Measurements from ENCODE around the gene CEBPA.

CEBPA gene

GRCh38 chr19:33257828-33258227, 44.5 kb downstream of the CEBPA start:
- Histone ChIP-seq H3K4me3 (ENCODE audit: low read length in 2 of 2) (no peak overlapping the region), H3K36me3 (ENCODE audit: control insufficient read depth in 2 of 2, insufficient read depth in 2 of 2, low read length in 2 of 2) (no peaks in the 10 kb centered on the region), H3K9ac (ENCODE audit: low read length in 2 of 2) (no peak overlapping the region), H3K9me3 (ENCODE audit: control insufficient read depth in 2 of 2, low read length in 2 of 2) (no peaks in the 10 kb centered on the region), H3K27ac (ENCODE audit: low read length) (no peak overlapping the region), H3K27me3 (ENCODE audit: control insufficient read depth in 1 of 2, insufficient read depth in 2 of 2, low read length in 2 of 2) (peaks cover 0 to 15% of the 10 kb centered on the region in 2 donors), H3K4me1 (ENCODE audit: control insufficient read depth, insufficient read depth, low read length) (no peaks in the 10 kb centered on the region)

GRCh38 chr19:33256261-33256660, 46.1 kb downstream of the CEBPA start:
- no peaks in the 10 kb centered on the region for H3K4me1 ChIP-seq (ENCODE audit: control insufficient read depth, insufficient read depth, low read length)
- H3K9ac ChIP-seq (ENCODE audit: low read length in 2 of 2), result no peak overlapping the region
- H3K9me3 ChIP-seq (ENCODE audit: control insufficient read depth in 2 of 2, low read length in 2 of 2), result no peaks in the 10 kb centered on the region
- no peak overlapping the region for H3K4me3 ChIP-seq (ENCODE audit: low read length in 2 of 2)
- H3K36me3 ChIP-seq (ENCODE audit: control insufficient read depth in 2 of 2, insufficient read depth in 2 of 2, low read length in 2 of 2), result no peaks in the 10 kb centered on the region
- H3K27ac ChIP-seq (ENCODE audit: low read length), result no peak overlapping the region
- peaks cover 2 to 20% of the 10 kb centered on the region in 2 donors for H3K27me3 ChIP-seq (ENCODE audit: control insufficient read depth in 1 of 2, insufficient read depth in 2 of 2, low read length in 2 of 2)

- Histone ChIP-seq H3K9ac (ENCODE audit: low read length in 2 of 2) (no peak overlapping the region), H3K27ac (ENCODE audit: low read length) (no peak overlapping the region), H3K4me1 (ENCODE audit: control insufficient read depth, insufficient read depth, low read length) (no peaks in the 10 kb centered on the region), H3K4me3 (ENCODE audit: low read length in 2 of 2) (no peak overlapping the region), H3K36me3 (ENCODE audit: control insufficient read depth in 2 of 2, insufficient read depth in 2 of 2, low read length in 2 of 2) (no peaks in the 10 kb centered on the region), H3K27me3 (ENCODE audit: control insufficient read depth in 1 of 2, insufficient read depth in 2 of 2, low read length in 2 of 2) (peaks cover 2 to 20% of the 10 kb centered on the region in 2 donors), H3K9me3 (ENCODE audit: control insufficient read depth in 2 of 2, low read length in 2 of 2) (no peaks in the 10 kb centered on the region)
Measured at GRCh38 chr19:33255781-33256180, 46.6 kb downstream of the CEBPA start.

GRCh38 chr19:33254245-33254824, 48.0 kb downstream of the CEBPA start:
- H3K27me3 ChIP-seq (ENCODE audit: control insufficient read depth in 1 of 2, insufficient read depth in 2 of 2, low read length in 2 of 2), result peaks cover 2 to 20% of the 10 kb centered on the region in 2 donors
- H3K4me3 ChIP-seq (ENCODE audit: low read length in 2 of 2), result no peak overlapping the region
- H3K27ac ChIP-seq (ENCODE audit: low read length), result no peak overlapping the region
- H3K36me3 ChIP-seq (ENCODE audit: control insufficient read depth in 2 of 2, insufficient read depth in 2 of 2, low read length in 2 of 2), result no peaks in the 10 kb centered on the region
- no peak overlapping the region for H3K9ac ChIP-seq (ENCODE audit: low read length in 2 of 2)
- H3K4me1 ChIP-seq (ENCODE audit: control insufficient read depth, insufficient read depth, low read length), result no peaks in the 10 kb centered on the region
- no peaks in the 10 kb centered on the region for H3K9me3 ChIP-seq (ENCODE audit: control insufficient read depth in 2 of 2, low read length in 2 of 2)

GRCh38 chr19:33252971-33253370, 49.4 kb downstream of the CEBPA start:
- no peaks in the 10 kb centered on the region for H3K4me1 ChIP-seq (ENCODE audit: control insufficient read depth, insufficient read depth, low read length)
- no peaks in the 10 kb centered on the region for H3K36me3 ChIP-seq (ENCODE audit: control insufficient read depth in 2 of 2, insufficient read depth in 2 of 2, low read length in 2 of 2)
- H3K27me3 ChIP-seq (ENCODE audit: control insufficient read depth in 1 of 2, insufficient read depth in 2 of 2, low read length in 2 of 2), result peaks cover 2 to 20% of the 10 kb centered on the region in 2 donors
- no peak overlapping the region for H3K27ac ChIP-seq (ENCODE audit: low read length)
- no peak overlapping the region for H3K4me3 ChIP-seq (ENCODE audit: low read length in 2 of 2)
- no peaks in the 10 kb centered on the region for H3K9me3 ChIP-seq (ENCODE audit: control insufficient read depth in 2 of 2, low read length in 2 of 2)
- H3K9ac ChIP-seq (ENCODE audit: low read length in 2 of 2), result no peak overlapping the region

GRCh38 chr19:33252418-33252962, 49.8 kb downstream of the CEBPA start:
- Histone ChIP-seq H3K36me3 (ENCODE audit: control insufficient read depth in 2 of 2, insufficient read depth in 2 of 2, low read length in 2 of 2) (no peaks in the 10 kb centered on the region), H3K9ac (ENCODE audit: low read length in 2 of 2) (no peak overlapping the region), H3K27me3 (ENCODE audit: control insufficient read depth in 1 of 2, insufficient read depth in 2 of 2, low read length in 2 of 2) (peaks cover 2 to 20% of the 10 kb centered on the region in 2 donors), H3K4me3 (ENCODE audit: low read length in 2 of 2) (no peak overlapping the region), H3K27ac (ENCODE audit: low read length) (no peak overlapping the region), H3K4me1 (ENCODE audit: control insufficient read depth, insufficient read depth, low read length) (no peaks in the 10 kb centered on the region), H3K9me3 (ENCODE audit: control insufficient read depth in 2 of 2, low read length in 2 of 2) (no peaks in the 10 kb centered on the region)

- Histone ChIP-seq H3K27ac (ENCODE audit: low read length) (no peak overlapping the region), H3K27me3 (ENCODE audit: control insufficient read depth in 1 of 2, insufficient read depth in 2 of 2, low read length in 2 of 2) (peaks cover 2 to 20% of the 10 kb centered on the region in 2 donors), H3K36me3 (ENCODE audit: control insufficient read depth in 2 of 2, insufficient read depth in 2 of 2, low read length in 2 of 2) (no peaks in the 10 kb centered on the region), H3K4me1 (ENCODE audit: control insufficient read depth, insufficient read depth, low read length) (no peaks in the 10 kb centered on the region), H3K4me3 (ENCODE audit: low read length in 2 of 2) (no peak overlapping the region), H3K9me3 (ENCODE audit: control insufficient read depth in 2 of 2, low read length in 2 of 2) (no peaks in the 10 kb centered on the region), H3K9ac (ENCODE audit: low read length in 2 of 2) (no peak overlapping the region)
Measured at GRCh38 chr19:33251526-33252090, 50.7 kb downstream of the CEBPA start.

GRCh38 chr19:33251076-33251475, 51.3 kb downstream of the CEBPA start:
- Histone ChIP-seq H3K9ac (ENCODE audit: low read length in 2 of 2) (no peak overlapping the region), H3K27ac (ENCODE audit: low read length) (no peak overlapping the region), H3K4me1 (ENCODE audit: control insufficient read depth, insufficient read depth, low read length) (no peaks in the 10 kb centered on the region), H3K4me3 (ENCODE audit: low read length in 2 of 2) (no peak overlapping the region), H3K9me3 (ENCODE audit: control insufficient read depth in 2 of 2, low read length in 2 of 2) (no peaks in the 10 kb centered on the region), H3K36me3 (ENCODE audit: control insufficient read depth in 2 of 2, insufficient read depth in 2 of 2, low read length in 2 of 2) (no peaks in the 10 kb centered on the region), H3K27me3 (ENCODE audit: control insufficient read depth in 1 of 2, insufficient read depth in 2 of 2, low read length in 2 of 2) (peaks cover 2 to 20% of the 10 kb centered on the region in 2 donors)

- Histone ChIP-seq H3K4me3 (ENCODE audit: low read length in 2 of 2) (no peak overlapping the region), H3K9me3 (ENCODE audit: control insufficient read depth in 2 of 2, low read length in 2 of 2) (peaks cover 2% of the 10 kb centered on the region in 2 donors), H3K4me1 (ENCODE audit: control insufficient read depth, insufficient read depth, low read length) (no peaks in the 10 kb centered on the region), H3K9ac (ENCODE audit: low read length in 2 of 2) (no peak overlapping the region), H3K36me3 (ENCODE audit: control insufficient read depth in 2 of 2, insufficient read depth in 2 of 2, low read length in 2 of 2) (no peaks in the 10 kb centered on the region), H3K27ac (ENCODE audit: low read length) (no peak overlapping the region), H3K27me3 (ENCODE audit: control insufficient read depth in 1 of 2, insufficient read depth in 2 of 2, low read length in 2 of 2) (peaks cover 2 to 20% of the 10 kb centered on the region in 2 donors)
Measured at GRCh38 chr19:33250500-33250899, 51.8 kb downstream of the CEBPA start.
